H1 (cell line): ENCODE measurements around the gene SPEF1. TPM values are rescaled to one million over a fixed set of nuclear protein-coding genes. Genes with fewer than 3 reads are reported as not detected.

Experiments used
- JUN ChIP-seq: IDR thresholded peaks from 2 replicates; pipeline ENCODE4 v1.6.1; 2011; ENCODE audit warnings: low read depth, mild to moderate bottlenecking, improper control_type of control experiment, low read length
- polyA plus RNA-seq, 7 experiments: library from polyadenylated mRNA; depleted of rRNA in 3 of 7; stranded (reverse) in 5 of 7; unstranded in 2 of 7; fragments of >200 nt in 5 of 7; fragments of 200-250 nt in 2 of 7; gene quantifications; 1 replicate in 5 of 7; 2 replicates in 1 of 7; 4 replicates in 1 of 7; pipeline versions ENCODE4 v1.2.1 to v1.2.3, GENCODE V29; 2011 to 2013; ENCODE audit warnings: missing spikeins in 2 of 7, mixed read lengths in 2 of 7
- total RNA-seq: library from RNA; stranded (reverse); fragmentation: NEBNext Ultra II Directional; extraction: Animal tissue kit (Norgen Biotek cat#: 25700); gene quantifications from 2 replicates; pipeline ENCODE4 v1.2.1, GENCODE V29; 2021

The SPEF1 gene
- total and polyA plus RNA-seq, 2 of the 8 experiments (the other 6 are each of a cell fraction or from before 2014, with no cell fraction given) = 0.51 to 0.71 TPM

DNA sequence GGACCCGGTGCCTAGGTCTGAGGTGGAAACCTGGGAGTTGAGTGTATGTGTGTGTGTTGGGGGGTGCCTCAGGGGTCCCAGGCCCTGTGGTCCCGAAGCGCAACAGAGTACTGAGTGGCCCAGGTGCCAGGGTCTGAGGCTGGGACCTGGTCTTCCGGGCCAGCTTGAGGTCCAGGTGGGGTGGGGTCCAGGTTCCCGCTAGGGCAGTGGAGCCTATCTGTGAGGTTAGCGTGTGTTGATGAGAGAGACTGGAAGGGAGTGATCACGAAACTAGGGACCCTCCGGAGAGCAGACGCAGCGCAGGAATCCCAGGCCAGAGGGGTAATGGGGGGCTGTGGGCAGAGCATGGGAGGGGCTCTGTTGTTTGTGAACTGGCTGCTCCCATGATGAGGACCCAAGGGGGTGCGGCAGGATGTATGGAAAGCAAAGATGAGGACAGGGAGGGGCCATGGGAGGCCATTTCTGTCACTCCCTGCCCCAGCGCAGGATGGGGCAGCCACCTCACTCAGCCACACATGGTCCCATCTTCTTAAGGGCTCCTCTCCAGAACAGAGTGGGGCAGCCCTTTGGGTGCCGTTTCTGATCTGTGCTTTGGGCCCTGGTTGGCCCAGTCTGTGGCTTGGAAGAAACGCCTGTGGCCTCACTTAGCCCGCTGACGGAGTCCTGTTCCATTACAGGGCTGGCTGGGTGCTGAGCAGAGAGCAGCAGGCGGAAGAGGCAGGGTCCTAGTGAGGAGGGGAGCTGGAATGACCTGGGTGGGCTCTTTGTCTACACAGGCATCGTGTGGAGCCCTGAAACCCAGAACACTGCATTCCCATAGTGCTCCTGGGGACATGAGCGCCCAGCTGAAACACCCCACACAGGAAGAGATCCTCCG lies 47.9 kb downstream of the SPEF1 start (continued):
- TF ChIP-seq JUN = no peak
